Measurements from ENCODE around the gene THEMIS. TPM values are rescaled to one million over a fixed set of nuclear protein-coding genes. Genes with fewer than 3 reads are reported as not detected.

The THEMIS gene
- total RNA-seq, 1 experiment from 2014 or later, result not detected

GRCh38 chr6:127718694-127719093 is 182.2 kb downstream of the THEMIS start (continued):
- TF ChIP-seq E2F5 (CRISPR knock-in tag; IDR thresholded peaks at IDR 0.05) (no peak), ZNF532 (CRISPR knock-in tag; IDR thresholded peaks at IDR 0.05; ENCODE audit: borderline replicate concordance) (no peak)

- ATAC-seq (no peak), DNase-seq (ENCODE audit: low spot score) (no peak)
- Mint-ChIP-seq H3K4me3 (no peak overlapping the region), H3K4me1 (no peaks in the 10 kb centered on the region), H3K27me3 (ENCODE audit: low read depth) (no peaks in the 10 kb centered on the region), H3K36me3 (no peaks in the 10 kb centered on the region), H3K27ac (no peak overlapping the region), H3K9me3 (no peaks in the 10 kb centered on the region)
- CTCF ChIA-PET, result no interaction called here
- POLR2A ChIA-PET, result no interaction called here
- TF ChIP-seq ZNF396 (CRISPR knock-in tag; IDR thresholded peaks at IDR 0.05; ENCODE audit: borderline replicate concordance), result no peak
- no peak for TF ChIP-seq ELF4 (CRISPR knock-in tag; IDR thresholded peaks at IDR 0.05; ENCODE audit: low read depth)
- TF ChIP-seq CREB1 (CRISPR knock-in tag; IDR thresholded peaks at IDR 0.05), result no peak
- TF ChIP-seq TCF7 (CRISPR knock-in tag; IDR thresholded peaks at IDR 0.05; ENCODE audit: low read depth), result no peak
- TF ChIP-seq ZNF423 (CRISPR knock-in tag; IDR thresholded peaks at IDR 0.05), result no peak
- TF ChIP-seq ZNF532 (CRISPR knock-in tag; IDR thresholded peaks at IDR 0.05; ENCODE audit: borderline replicate concordance), result no peak
- TF ChIP-seq ZNF263 (CRISPR knock-in tag; IDR thresholded peaks at IDR 0.05; ENCODE audit: low read depth), result no peak
- TF ChIP-seq IRF2 (CRISPR knock-in tag; IDR thresholded peaks at IDR 0.05; ENCODE audit: borderline replicate concordance, low read depth), result no peak
- no peak for TF ChIP-seq MLX (CRISPR knock-in tag; IDR thresholded peaks at IDR 0.05)
- TF ChIP-seq ATF3 (CRISPR knock-in tag; conservative IDR thresholded peaks at IDR 0.05), result no peak
- no peak for TF ChIP-seq ZNF425 (CRISPR knock-in tag; conservative IDR thresholded peaks at IDR 0.05)
- TF ChIP-seq FOXJ3 (CRISPR knock-in tag; IDR thresholded peaks at IDR 0.05; ENCODE audit: borderline replicate concordance), result no peak
Measured at GRCh38 chr6:127717384-127717783, 183.5 kb downstream of the THEMIS start.
